H9 (cell line): ENCODE data around the gene C2orf81. TPM values are rescaled to one million over a fixed set of nuclear protein-coding genes. Genes with fewer than 3 reads are reported as not detected.

Experiments used
- DNase-seq: peaks from one replicate; pipeline ENCODE4 v3.0.0-alpha.2; 2017
- H2AFZ ChIP-seq: one replicate; pipeline ENCODE4 v1.6.1; 2013; ENCODE audit warnings: mild to moderate bottlenecking, low read length, control low read depth, moderate library complexity
- H2AK5ac ChIP-seq: 2 replicates; pipeline ENCODE4 v1.6.1; 2013; ENCODE audit warnings: low read length, control low read depth, mixed read lengths; ENCODE audit not compliant: insufficient read length
- H2BK120ac ChIP-seq: one replicate; pipeline ENCODE4 v1.6.1; 2013; ENCODE audit warnings: low read depth, mild to moderate bottlenecking, low read length, control low read depth, inconsistent platforms; ENCODE audit not compliant: poor library complexity, severe bottlenecking
- H2BK12ac ChIP-seq: 2 replicates; pipeline ENCODE4 v1.6.1; 2013; ENCODE audit warnings: low read length, control low read depth, mixed read lengths, low read depth; ENCODE audit not compliant: insufficient read length
- H2BK15ac ChIP-seq: 2 replicates; pipeline ENCODE4 v1.6.1; 2013; ENCODE audit warnings: low read depth, low read length, control low read depth
- H2BK20ac ChIP-seq: one replicate; pipeline ENCODE4 v1.6.1; 2013; ENCODE audit warnings: low read depth, mild to moderate bottlenecking, low read length, control low read depth, inconsistent platforms; ENCODE audit not compliant: poor library complexity, severe bottlenecking
- H2BK5ac ChIP-seq: 2 replicates; pipeline ENCODE4 v1.6.1; 2013; ENCODE audit warnings: low read length, control low read depth, mixed read lengths; ENCODE audit not compliant: insufficient read length
- H3K14ac ChIP-seq: 2 replicates; pipeline ENCODE4 v1.6.1; 2013; ENCODE audit warnings: low read length, control low read depth; ENCODE audit not compliant: insufficient read depth
- H3K18ac ChIP-seq: 2 replicates; pipeline ENCODE4 v1.6.1; 2013; ENCODE audit warnings: low read depth, mild to moderate bottlenecking, mixed read lengths, low read length, control low read depth; ENCODE audit not compliant: insufficient read length
- H3K23ac ChIP-seq: 2 replicates; pipeline ENCODE4 v1.6.1; 2013; ENCODE audit warnings: low read length, control low read depth, mixed read lengths, low read depth; ENCODE audit not compliant: insufficient read length
- H3K23me2 ChIP-seq: 2 replicates; pipeline ENCODE4 v1.6.1; 2013; ENCODE audit warnings: low read depth, mild to moderate bottlenecking, mixed read lengths, low read length, control low read depth; ENCODE audit not compliant: insufficient read length, poor library complexity, severe bottlenecking
- H3K27ac ChIP-seq: 2 replicates; pipeline ENCODE4 v1.5.1; 2013; ENCODE audit warnings: low read length, control low read depth, mixed read lengths, low read depth; ENCODE audit not compliant: insufficient read length
- H3K27me3 ChIP-seq: 2 replicates; pipeline ENCODE4 v1.6.1; 2013; ENCODE audit warnings: low read length, control low read depth, inconsistent platforms; ENCODE audit not compliant: insufficient read depth
- H3K4ac ChIP-seq: 2 replicates; pipeline ENCODE4 v1.6.1; 2013; ENCODE audit warnings: low read depth, mild to moderate bottlenecking, control low read depth, inconsistent platforms, low read length, moderate library complexity
- H3K4me1 ChIP-seq: 2 replicates; pipeline ENCODE4 v1.6.1; 2013; ENCODE audit warnings: low read length, control low read depth, inconsistent platforms; ENCODE audit not compliant: insufficient read depth
- H3K4me2 ChIP-seq: 2 replicates; pipeline ENCODE4 v1.6.1; 2013; ENCODE audit warnings: low read length, control low read depth, mixed read lengths; ENCODE audit not compliant: insufficient read length, insufficient read depth
- H3K56ac ChIP-seq: 2 replicates; pipeline ENCODE4 v1.6.1; 2013; ENCODE audit warnings: low read depth, mild to moderate bottlenecking, mixed read lengths, low read length, control low read depth; ENCODE audit not compliant: insufficient read length
- H3K79me1 ChIP-seq: 2 replicates; pipeline ENCODE4 v1.6.1; 2013; ENCODE audit warnings: low read depth, mild to moderate bottlenecking, moderate library complexity, low read length, control low read depth, inconsistent platforms; ENCODE audit not compliant: insufficient read depth, poor library complexity, severe bottlenecking
- H3K79me2 ChIP-seq: 2 replicates; pipeline ENCODE4 v1.6.1; 2013; ENCODE audit warnings: low read length, control low read depth, inconsistent platforms; ENCODE audit not compliant: insufficient read depth
- H3K9ac ChIP-seq: 2 replicates; pipeline ENCODE4 v1.6.1; 2013; ENCODE audit warnings: low read length, control low read depth, mixed read lengths; ENCODE audit not compliant: insufficient read length; ENCODE audit errors: extremely low read depth
- H3K9me3 ChIP-seq: one replicate; pipeline ENCODE4 v1.6.1; 2013; ENCODE audit warnings: low read depth, low read length, inconsistent platforms; ENCODE audit not compliant: control insufficient read depth
- H3T11ph ChIP-seq: one replicate; pipeline ENCODE4 v1.6.1; 2013; ENCODE audit warnings: mild to moderate bottlenecking, low read length, control low read depth, inconsistent platforms
- H4K20me1 ChIP-seq: one replicate; pipeline ENCODE4 v1.6.1; 2013; ENCODE audit not compliant: control insufficient read depth, insufficient read length, insufficient read depth
- H4K5ac ChIP-seq: 2 replicates; pipeline ENCODE4 v1.6.1; 2013; ENCODE audit warnings: low read depth, mild to moderate bottlenecking, mixed read lengths, low read length, control low read depth; ENCODE audit not compliant: insufficient read length
- H4K8ac ChIP-seq: replicated peaks from 2 replicates; pipeline ENCODE4 v1.6.1; 2013; ENCODE audit warnings: low read length, control low read depth, mixed read lengths, low read depth; ENCODE audit not compliant: insufficient read length
- H4K91ac ChIP-seq: 2 replicates; pipeline ENCODE4 v1.6.1; 2013; ENCODE audit warnings: low read depth, mild to moderate bottlenecking, moderate library complexity, mixed read lengths, low read length, control low read depth; ENCODE audit not compliant: insufficient read length
- H3K27ac Mint-ChIP-seq, 3 experiments: 2 replicates in 2 of 3; 3 replicates in 1 of 3; pipeline ENCODE4 v1.8.0; 2020 to 2021; ENCODE audit warnings: mixed read lengths in 3 of 3, mild to moderate bottlenecking in 1 of 3, moderate library complexity in 1 of 3
- H3K27me3 Mint-ChIP-seq: 2 replicates; pipeline ENCODE4 v1.8.0; 2021; ENCODE audit warnings: low read depth, mild to moderate bottlenecking, moderate library complexity, mixed read lengths
- H3K36me3 Mint-ChIP-seq, 3 experiments: 2 replicates in 2 of 3; 3 replicates in 1 of 3; pipeline ENCODE4 v1.8.0; 2020 to 2021; ENCODE audit warnings: low read depth in 3 of 3, mixed read lengths in 3 of 3; ENCODE audit not compliant: insufficient read depth in 1 of 3
- H3K4me1 Mint-ChIP-seq, 2 experiments: 2 replicates each; pipeline ENCODE4 v1.8.0; 2020; ENCODE audit warnings: mixed read lengths in 2 of 2
- H3K4me3 Mint-ChIP-seq, 2 experiments: 2 replicates in 1 of 2; 3 replicates in 1 of 2; pipeline ENCODE4 v1.8.0; 2020 to 2021; ENCODE audit warnings: mild to moderate bottlenecking in 2 of 2, mixed read lengths in 2 of 2, moderate library complexity in 1 of 2
- H3K9me3 Mint-ChIP-seq, 2 experiments: 2 replicates in 1 of 2; 3 replicates in 1 of 2; pipeline ENCODE4 v1.8.0; 2020; ENCODE audit warnings: mild to moderate bottlenecking in 2 of 2, mixed read lengths in 2 of 2, moderate library complexity in 1 of 2
- WGBS: extraction: QIAGEN DNeasy Blood & Tissue Kit; methylation state at CpG from one replicate; pipeline ENCODE4 v1.1.7; 2013; ENCODE audit warnings: missing lambda C conversion rate, low lambda C conversion rate, mixed read lengths; ENCODE audit not compliant: insufficient read length; ENCODE audit errors: extremely low coverage; 5-methylcytosine and 5-hydroxymethylcytosine counted together
- total RNA-seq: library from RNA; stranded (reverse); gene quantifications from 2 replicates; pipeline ENCODE4 v1.2.1, GENCODE V29; 2021
- TF ChIP-seq, protein P1 (sequence below): fragments of 200-600 bp; sonication (generic); conservative IDR thresholded peaks from 3 replicates; pipeline ENCODE4 v1.8.0; 2021; ENCODE audit warnings: antibody characterized with exemption, mild to moderate bottlenecking

C2orf81 gene
- total RNA-seq, 1 experiment from 2014 or later = 3.5 TPM

DNA sequence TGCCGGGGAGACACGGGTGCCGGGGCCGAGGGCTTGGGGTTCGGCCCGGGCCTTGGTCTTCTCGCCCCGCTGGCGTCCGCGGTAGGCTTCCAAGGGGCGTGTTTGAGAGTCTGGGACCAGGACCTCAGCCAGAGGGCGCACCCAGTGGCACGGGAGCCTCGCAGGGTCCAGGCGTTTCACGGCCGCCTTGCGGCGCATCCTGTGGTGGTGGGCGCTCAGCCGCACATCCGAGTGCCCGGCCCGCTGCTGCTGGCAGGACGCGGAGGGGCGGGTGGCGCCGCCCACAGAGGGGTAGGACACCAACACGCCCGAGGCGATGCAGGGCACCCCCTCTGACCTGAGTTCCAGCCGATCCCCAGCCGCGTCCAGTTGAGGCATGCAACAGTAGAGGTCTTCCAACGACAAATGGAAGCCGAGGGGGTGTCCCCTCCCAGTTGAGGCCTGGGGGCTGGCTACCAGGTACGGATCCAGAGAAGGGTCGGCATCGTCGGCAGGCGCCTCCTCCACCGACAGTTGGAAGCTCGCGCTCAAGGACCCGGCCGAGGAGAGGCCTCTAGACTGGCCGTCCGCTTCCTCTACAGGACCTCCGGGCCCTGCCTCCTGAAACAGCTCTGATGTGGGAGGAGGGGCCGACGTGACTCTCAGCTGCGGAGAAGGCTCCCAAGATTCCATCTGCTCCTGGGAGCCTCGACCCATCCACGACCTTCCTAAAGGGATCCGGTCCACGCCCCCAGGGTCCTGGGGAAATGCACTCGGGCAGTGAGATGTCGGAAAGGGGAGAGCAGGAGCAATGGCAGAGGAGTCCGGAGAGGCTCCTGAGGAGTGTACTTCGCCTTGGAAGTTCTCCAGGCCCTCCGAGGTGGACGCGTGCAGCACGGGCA, 6.3 kb downstream of the C2orf81 start:
- TF ChIP-seq, protein P1, sequence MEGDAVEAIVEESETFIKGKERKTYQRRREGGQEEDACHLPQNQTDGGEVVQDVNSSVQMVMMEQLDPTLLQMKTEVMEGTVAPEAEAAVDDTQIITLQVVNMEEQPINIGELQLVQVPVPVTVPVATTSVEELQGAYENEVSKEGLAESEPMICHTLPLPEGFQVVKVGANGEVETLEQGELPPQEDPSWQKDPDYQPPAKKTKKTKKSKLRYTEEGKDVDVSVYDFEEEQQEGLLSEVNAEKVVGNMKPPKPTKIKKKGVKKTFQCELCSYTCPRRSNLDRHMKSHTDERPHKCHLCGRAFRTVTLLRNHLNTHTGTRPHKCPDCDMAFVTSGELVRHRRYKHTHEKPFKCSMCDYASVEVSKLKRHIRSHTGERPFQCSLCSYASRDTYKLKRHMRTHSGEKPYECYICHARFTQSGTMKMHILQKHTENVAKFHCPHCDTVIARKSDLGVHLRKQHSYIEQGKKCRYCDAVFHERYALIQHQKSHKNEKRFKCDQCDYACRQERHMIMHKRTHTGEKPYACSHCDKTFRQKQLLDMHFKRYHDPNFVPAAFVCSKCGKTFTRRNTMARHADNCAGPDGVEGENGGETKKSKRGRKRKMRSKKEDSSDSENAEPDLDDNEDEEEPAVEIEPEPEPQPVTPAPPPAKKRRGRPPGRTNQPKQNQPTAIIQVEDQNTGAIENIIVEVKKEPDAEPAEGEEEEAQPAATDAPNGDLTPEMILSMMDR = no peak
- no peak overlapping the region for H3K56ac ChIP-seq
- no peaks in the 10 kb centered on the region for H3K9me3 ChIP-seq
- WGBS = no CpG with 5 or more reads among the region's 66 CpGs
- H2BK15ac ChIP-seq = no peak overlapping the region
- no peaks in the 10 kb centered on the region for H3K79me1 ChIP-seq
- Mint-ChIP-seq H3K36me3 (no peaks in the 10 kb centered on the region; a peak in 1 of 7 replicates), H3K27me3 (peaks cover 17% of the 10 kb centered on the region), H3K9me3 (no peaks in the 10 kb centered on the region), H3K27ac (no peak overlapping the region), H3K4me1 (peaks cover 0 to 14% of the 10 kb centered on the region in 2 experiments; a peak in 2 of 4 replicates), H3K4me3 (no peak overlapping the region)
- no peak overlapping the region for H3K23ac ChIP-seq
- H3K27me3 ChIP-seq = no peaks in the 10 kb centered on the region
- DNase-seq = no peak
- no peaks in the 10 kb centered on the region for H3K23me2 ChIP-seq
- H2BK20ac ChIP-seq = no peak overlapping the region
- H4K91ac ChIP-seq = no peak overlapping the region
- no peak overlapping the region for H3K27ac ChIP-seq
- no peaks in the 10 kb centered on the region for H3K4me1 ChIP-seq
- H3K18ac ChIP-seq = no peak overlapping the region
- H3K79me2 ChIP-seq = no peaks in the 10 kb centered on the region
- no peak overlapping the region for H4K5ac ChIP-seq
- no peak overlapping the region for H2BK12ac ChIP-seq
- no peak overlapping the region for H3K4me2 ChIP-seq
- H2AK5ac ChIP-seq = no peak overlapping the region
- H3T11ph ChIP-seq = no peak overlapping the region
- H2BK5ac ChIP-seq = no peak overlapping the region
- H3K9ac ChIP-seq = no peak overlapping the region
- H2AFZ ChIP-seq = no peak overlapping the region
- no peaks in the 10 kb centered on the region for H4K20me1 ChIP-seq
- no peak overlapping the region for H4K8ac ChIP-seq
- H3K14ac ChIP-seq = no peak overlapping the region
- no peak overlapping the region for H3K4ac ChIP-seq
- H2BK120ac ChIP-seq = no peak overlapping the region
